K562 (cell line): ENCODE measurements around the gene ZNF280D. TPM values are rescaled to one million over a fixed set of nuclear protein-coding genes. Genes with fewer than 3 reads are reported as not detected.

Experiments
- ATAC-seq: fragments of 200-7000 bp; cut with Tn5 transposase; 3 replicates; pipeline ENCODE4 v1.9.1; 2020; ENCODE audit warnings: moderate library complexity
- BruUV-seq: library from RNA; stranded (reverse); fragments of 400-500 nt; replicated peaks from 2 replicates; lab custom pipeline; 2021; lab: Mats Ljungman, UMichigan
- CTCF ChIA-PET: fragments of 300-600 bp; formaldehyde crosslinking; extraction: SDS; loops from one replicate; lab custom pipeline; 2021; ENCODE audit warnings: low intra/inter-chr PET ratio; lab: Yijun Ruan, JAX
- POLR2A ChIA-PET: fragments of 300-600, 350-650 bp; sonication (Branson Sonifier 250); formaldehyde crosslinking; extraction: SDS; loops from one replicate; lab custom pipeline; 2021; ENCODE audit warnings: antibody characterized with exemption, inconsistent platforms; lab: Yijun Ruan, JAX
- DNase-seq, 4 experiments: peaks; one replicate each; pipeline versions ENCODE4 v3.0.0 to v3.0.0-alpha.2; 2011 to 2018; ENCODE audit warnings: low spot score in 3 of 4, mixed read lengths in 3 of 4; ENCODE audit errors: extremely low read depth in 1 of 4
- FAIRE-seq: peaks from 2 replicates; lab custom pipeline; 2011; peaks lifted over from hg19 to GRCh38; lab: Jason Lieb, UNC
- H2AFZ ChIP-seq: 2 replicates; pipeline ENCODE4 v1.6.0; 2011; ENCODE audit warnings: low read depth, low read length, control low read depth, inconsistent platforms
- H3K27ac ChIP-seq: fragments of 200-600 bp; 3 replicates; pipeline ENCODE4 v1.8.0; 2011; ENCODE audit warnings: low read depth, mild to moderate bottlenecking, control low read depth, inconsistent platforms, low read length, moderate library complexity, mixed read lengths; ENCODE audit errors: extremely low read depth
- H3K27me3 ChIP-seq, 2 experiments: fragments of 300-600 bp in 1 of 2; 2 replicates in 1 of 2; 3 replicates in 1 of 2; pipeline versions ENCODE4 v1.6.0 to v1.8.0; 2011; ENCODE audit warnings: inconsistent platforms in 2 of 2, low read length in 2 of 2, mild to moderate bottlenecking in 1 of 2, mixed read lengths in 1 of 2, moderate library complexity in 1 of 2; ENCODE audit not compliant: control insufficient read depth in 2 of 2, insufficient read depth in 2 of 2
- H3K36me3 ChIP-seq: fragments of 300-600 bp; 3 replicates; pipeline ENCODE4 v1.8.0; 2011; ENCODE audit warnings: mild to moderate bottlenecking, low read length, inconsistent platforms; ENCODE audit not compliant: control insufficient read depth, insufficient read depth
- H3K4me1 ChIP-seq, 2 experiments: fragments of 200-600 bp in 1 of 2; replicated peaks in 1 of 2; 2 replicates in 1 of 2; 3 replicates in 1 of 2; pipeline versions ENCODE4 v1.5.1 to v1.8.0; 2011; ENCODE audit warnings: inconsistent platforms in 2 of 2, low read length in 2 of 2, mild to moderate bottlenecking in 1 of 2, mixed read lengths in 1 of 2, moderate library complexity in 1 of 2; ENCODE audit not compliant: control insufficient read depth in 2 of 2, insufficient read depth in 2 of 2
- H3K4me2 ChIP-seq: 2 replicates; pipeline ENCODE4 v1.6.1; 2011; ENCODE audit warnings: low read length, control low read depth, inconsistent platforms, mixed read lengths; ENCODE audit not compliant: insufficient read depth
- H3K4me3 ChIP-seq: fragments of 200-600 bp; sonication (generic), shearing (Covaris generic); 2 replicates; pipeline ENCODE4 v1.5.1; 2016; ENCODE audit warnings: control low read depth, inconsistent platforms
- H3K79me2 ChIP-seq: fragments of 200-600 bp; 3 replicates; pipeline ENCODE4 v1.8.0; 2011; ENCODE audit warnings: low read length, inconsistent platforms; ENCODE audit not compliant: control insufficient read depth, insufficient read depth
- H3K9ac ChIP-seq, 2 experiments: 2 replicates each; pipeline versions ENCODE4 v1.6.0 to v1.6.1; 2011; ENCODE audit warnings: low read depth in 2 of 2, low read length in 2 of 2, control low read depth in 1 of 2, inconsistent platforms in 1 of 2, mild to moderate bottlenecking in 1 of 2, mixed read lengths in 1 of 2; ENCODE audit not compliant: insufficient read depth in 1 of 2
- H3K9me1 ChIP-seq: one replicate; pipeline ENCODE4 v1.6.0; 2011; ENCODE audit warnings: inconsistent platforms, mild to moderate bottlenecking, low read length, moderate library complexity; ENCODE audit not compliant: control insufficient read depth, insufficient read depth
- H3K9me3 ChIP-seq: replicated peaks from 2 replicates; pipeline ENCODE4 v1.5.1; 2011; ENCODE audit warnings: low read depth, low read length, inconsistent platforms; ENCODE audit not compliant: control insufficient read depth, insufficient read depth
- H4K20me1 ChIP-seq: replicated peaks from 2 replicates; pipeline ENCODE4 v1.6.1; 2011; ENCODE audit warnings: low read length, inconsistent platforms, mixed read lengths; ENCODE audit not compliant: control insufficient read depth, insufficient read depth
- CCNT2 ChIP-seq: IDR thresholded peaks from 2 replicates; pipeline ENCODE4 v1.6.1; 2011; ENCODE audit warnings: borderline replicate concordance, low read depth, mild to moderate bottlenecking, moderate library complexity, mixed read lengths, low read length; ENCODE audit not compliant: insufficient read length; ENCODE audit errors: extremely low read depth
- MEF2A ChIP-seq: IDR thresholded peaks from 2 replicates; pipeline ENCODE4 v1.6.1; 2011; ENCODE audit warnings: low read depth, mild to moderate bottlenecking, low read length, moderate library complexity; ENCODE audit not compliant: control insufficient read depth
- RAD51 ChIP-seq: fragments of 450-650 bp; IDR thresholded peaks from 2 replicates; pipeline ENCODE4 v1.7.1; 2016; ENCODE audit warnings: low read depth, mild to moderate bottlenecking, borderline replicate concordance
- ZC3H8 ChIP-seq: fragments of 450-650 bp; IDR thresholded peaks from 2 replicates; pipeline ENCODE4 v1.6.1; 2017
- ZKSCAN1 ChIP-seq: fragments of 150-350 bp; IDR thresholded peaks from 2 replicates; pipeline ENCODE4 v1.6.1; 2016; ENCODE audit warnings: low read depth, low read length
- ZNF384 ChIP-seq: IDR thresholded peaks from 2 replicates; pipeline ENCODE4 v1.6.1; 2012; ENCODE audit warnings: low read depth, low read length, improper control_type of control experiment
- ZNF561 ChIP-seq: fragments of 450-650 bp; formaldehyde crosslinking; conservative IDR thresholded peaks from 2 replicates; pipeline ENCODE4 v1.4.0; 2020; ENCODE audit warnings: mild to moderate bottlenecking, moderate library complexity
- in situ Hi-C: fragments of 300-500 bp; cut with MboI; formaldehyde crosslinking; loops from 4 replicates; pipeline ENCODE4 v1.15.0; 2018; ENCODE audit warnings: inconsistent platforms, mixed read lengths
- intact Hi-C: fragments of 100-400 bp; cut with micrococcal nuclease; formaldehyde crosslinking; loops from 2 replicates; pipeline ENCODE4 v1.14.2; 2022
- polyA plus RNA-seq, 8 experiments: library from polyadenylated mRNA; depleted of rRNA in 4 of 8; stranded (reverse) in 5 of 8; unstranded in 3 of 8; fragments of >200 nt; fragmentation: Nextera tagmentation in 2 of 8; fragmentation: Illumina TruSeq in 1 of 8; extraction: Ambion mirVana in 2 of 8; extraction: Trizol in 1 of 8; gene quantifications; 2 replicates each; pipeline versions ENCODE4 v1.2.1 to v1.2.3, GENCODE V29; 2011 to 2014; ENCODE audit warnings: inconsistent platforms in 1 of 8, missing spikeins in 1 of 8
- total RNA-seq, 7 experiments: library from RNA; depleted of rRNA in 6 of 7; stranded (reverse); fragments of >200 nt in 6 of 7; fragmentation: Illumina TruSeq in 2 of 7; extraction: Trizol in 2 of 7; gene quantifications; 2 replicates each; pipeline versions ENCODE4 v1.2.1 to v1.2.3, GENCODE V29; 2011 to 2021; ENCODE audit warnings: low replicate concordance in 1 of 7
- TF ChIP-seq, protein P1 (sequence below): fragments of 200-800 bp; sonication (Bioruptor generic); IDR thresholded peaks from 2 replicates; pipeline ENCODE4 v1.6.1; 2017; ENCODE audit warnings: missing genetic modification characterization, missing compliant biosample characterization
- TF ChIP-seq, protein P2 (sequence below): fragments of 450-650 bp; IDR thresholded peaks from 2 replicates; pipeline ENCODE4 v1.6.1; 2018; ENCODE audit not compliant: partially characterized antibody
- TF ChIP-seq, protein P3 (sequence below): fragments of 450-650 bp; IDR thresholded peaks from 2 replicates; pipeline ENCODE4 v1.7.1; 2018; ENCODE audit warnings: mild to moderate bottlenecking, low read depth; ENCODE audit not compliant: partially characterized antibody

ZNF280D gene
- total and polyA plus RNA-seq, 9 of the 15 experiments (the other 6 are each of a cell fraction or from before 2014, with no cell fraction given): 8.3 to 21.8 (median 18.4) TPM

DNA sequence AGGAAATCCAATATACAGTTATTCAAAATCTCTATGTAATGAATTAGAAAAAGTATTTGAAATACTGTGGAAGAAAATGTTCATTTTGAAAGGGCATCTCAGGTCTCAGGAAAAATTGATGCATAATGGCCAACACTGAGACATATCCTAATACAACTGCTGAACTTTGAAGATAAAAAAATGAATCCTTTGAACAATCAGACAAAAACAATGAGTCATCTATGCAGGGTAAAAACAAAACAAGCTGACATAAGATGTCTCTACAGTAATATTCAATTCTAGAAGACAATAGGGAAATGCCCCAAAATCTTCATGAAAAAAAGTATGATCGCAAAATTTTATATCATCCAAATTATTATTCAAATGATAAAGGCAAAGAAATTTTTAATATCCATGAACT lies 34.0 kb upstream of the ZNF280D start (continued):
- TF ChIP-seq, protein P1, sequence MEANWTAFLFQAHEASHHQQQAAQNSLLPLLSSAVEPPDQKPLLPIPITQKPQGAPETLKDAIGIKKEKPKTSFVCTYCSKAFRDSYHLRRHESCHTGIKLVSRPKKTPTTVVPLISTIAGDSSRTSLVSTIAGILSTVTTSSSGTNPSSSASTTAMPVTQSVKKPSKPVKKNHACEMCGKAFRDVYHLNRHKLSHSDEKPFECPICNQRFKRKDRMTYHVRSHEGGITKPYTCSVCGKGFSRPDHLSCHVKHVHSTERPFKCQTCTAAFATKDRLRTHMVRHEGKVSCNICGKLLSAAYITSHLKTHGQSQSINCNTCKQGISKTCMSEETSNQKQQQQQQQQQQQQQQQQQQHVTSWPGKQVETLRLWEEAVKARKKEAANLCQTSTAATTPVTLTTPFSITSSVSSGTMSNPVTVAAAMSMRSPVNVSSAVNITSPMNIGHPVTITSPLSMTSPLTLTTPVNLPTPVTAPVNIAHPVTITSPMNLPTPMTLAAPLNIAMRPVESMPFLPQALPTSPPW (CRISPR knock-in tag): no peak
- TF ChIP-seq ZNF384: 0 out of 2 replicates have a peak, but pooled peaks have one; percentile 28

DNA sequence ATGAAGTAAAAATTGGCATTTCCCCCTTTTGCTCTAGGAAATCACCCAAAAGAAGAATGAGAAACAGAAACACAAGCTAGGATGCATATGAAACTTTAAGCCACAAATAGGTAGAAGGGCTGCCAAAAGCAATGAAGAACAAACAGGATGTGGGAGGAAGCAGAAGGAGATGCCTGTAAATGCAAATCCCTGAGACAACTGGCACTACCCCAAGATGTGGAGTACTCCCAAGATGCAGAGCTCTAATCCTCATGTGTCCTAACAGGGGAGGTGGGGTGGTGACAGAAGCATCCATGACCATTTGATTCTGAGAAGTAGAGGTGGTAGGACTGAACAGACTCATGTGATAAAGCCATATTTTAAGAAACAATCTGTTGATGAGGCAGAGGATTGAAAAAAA lies 31.9 kb upstream of the ZNF280D start:
- Histone ChIP-seq H3K36me3 (no peaks in the 10 kb centered on the region), H3K9ac (no peak overlapping the region), H2AFZ (peak overlapping the region; percentile 11; the same call in 1 of the 2 replicates), H3K9me1 (no peaks in the 10 kb centered on the region), H3K9me3 (no peaks in the 10 kb centered on the region), H4K20me1 (no peaks in the 10 kb centered on the region), H3K27ac (no peak overlapping the region), H3K79me2 (no peaks in the 10 kb centered on the region), H3K4me3 (no peak overlapping the region), H3K27me3 (no peaks in the 10 kb centered on the region), H3K4me1 (no peaks in the 10 kb centered on the region; a peak in 1 of 5 replicates), H3K4me2 (no peak overlapping the region)
- DNase-seq (no peak), ATAC-seq (no peak), FAIRE-seq (no peak)
- TF ChIP-seq, protein P2, sequence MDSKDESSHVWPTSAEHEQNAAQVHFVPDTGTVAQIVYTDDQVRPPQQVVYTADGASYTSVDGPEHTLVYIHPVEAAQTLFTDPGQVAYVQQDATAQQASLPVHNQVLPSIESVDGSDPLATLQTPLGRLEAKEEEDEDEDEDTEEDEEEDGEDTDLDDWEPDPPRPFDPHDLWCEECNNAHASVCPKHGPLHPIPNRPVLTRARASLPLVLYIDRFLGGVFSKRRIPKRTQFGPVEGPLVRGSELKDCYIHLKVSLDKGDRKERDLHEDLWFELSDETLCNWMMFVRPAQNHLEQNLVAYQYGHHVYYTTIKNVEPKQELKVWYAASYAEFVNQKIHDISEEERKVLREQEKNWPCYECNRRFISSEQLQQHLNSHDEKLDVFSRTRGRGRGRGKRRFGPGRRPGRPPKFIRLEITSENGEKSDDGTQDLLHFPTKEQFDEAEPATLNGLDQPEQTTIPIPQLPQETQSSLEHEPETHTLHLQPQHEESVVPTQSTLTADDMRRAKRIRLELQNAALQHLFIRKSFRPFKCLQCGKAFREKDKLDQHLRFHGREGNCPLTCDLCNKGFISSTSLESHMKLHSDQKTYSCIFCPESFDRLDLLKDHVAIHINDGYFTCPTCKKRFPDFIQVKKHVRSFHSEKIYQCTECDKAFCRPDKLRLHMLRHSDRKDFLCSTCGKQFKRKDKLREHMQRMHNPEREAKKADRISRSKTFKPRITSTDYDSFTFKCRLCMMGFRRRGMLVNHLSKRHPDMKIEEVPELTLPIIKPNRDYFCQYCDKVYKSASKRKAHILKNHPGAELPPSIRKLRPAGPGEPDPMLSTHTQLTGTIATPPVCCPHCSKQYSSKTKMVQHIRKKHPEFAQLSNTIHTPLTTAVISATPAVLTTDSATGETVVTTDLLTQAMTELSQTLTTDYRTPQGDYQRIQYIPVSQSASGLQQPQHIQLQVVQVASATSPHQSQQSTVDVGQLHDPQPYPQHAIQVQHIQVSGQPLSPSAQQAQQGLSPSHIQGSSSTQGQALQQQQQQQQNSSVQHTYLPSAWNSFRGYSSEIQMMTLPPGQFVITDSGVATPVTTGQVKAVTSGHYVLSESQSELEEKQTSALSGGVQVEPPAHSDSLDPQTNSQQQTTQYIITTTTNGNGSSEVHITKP: no peak
- TF ChIP-seq, protein P3, sequence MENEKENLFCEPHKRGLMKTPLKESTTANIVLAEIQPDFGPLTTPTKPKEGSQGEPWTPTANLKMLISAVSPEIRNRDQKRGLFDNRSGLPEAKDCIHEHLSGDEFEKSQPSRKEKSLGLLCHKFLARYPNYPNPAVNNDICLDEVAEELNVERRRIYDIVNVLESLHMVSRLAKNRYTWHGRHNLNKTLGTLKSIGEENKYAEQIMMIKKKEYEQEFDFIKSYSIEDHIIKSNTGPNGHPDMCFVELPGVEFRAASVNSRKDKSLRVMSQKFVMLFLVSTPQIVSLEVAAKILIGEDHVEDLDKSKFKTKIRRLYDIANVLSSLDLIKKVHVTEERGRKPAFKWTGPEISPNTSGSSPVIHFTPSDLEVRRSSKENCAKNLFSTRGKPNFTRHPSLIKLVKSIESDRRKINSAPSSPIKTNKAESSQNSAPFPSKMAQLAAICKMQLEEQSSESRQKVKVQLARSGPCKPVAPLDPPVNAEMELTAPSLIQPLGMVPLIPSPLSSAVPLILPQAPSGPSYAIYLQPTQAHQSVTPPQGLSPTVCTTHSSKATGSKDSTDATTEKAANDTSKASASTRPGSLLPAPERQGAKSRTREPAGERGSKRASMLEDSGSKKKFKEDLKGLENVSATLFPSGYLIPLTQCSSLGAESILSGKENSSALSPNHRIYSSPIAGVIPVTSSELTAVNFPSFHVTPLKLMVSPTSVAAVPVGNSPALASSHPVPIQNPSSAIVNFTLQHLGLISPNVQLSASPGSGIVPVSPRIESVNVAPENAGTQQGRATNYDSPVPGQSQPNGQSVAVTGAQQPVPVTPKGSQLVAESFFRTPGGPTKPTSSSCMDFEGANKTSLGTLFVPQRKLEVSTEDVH: no peak
- no peak for TF ChIP-seq MEF2A
- no peak for TF ChIP-seq ZNF561 (CRISPR knock-in tag)
- TF ChIP-seq ZC3H8: no peak
- TF ChIP-seq RAD51: no peak
- TF ChIP-seq ZKSCAN1: no peak
- TF ChIP-seq CCNT2: no peak
- BruUV-seq: no TSS peak
- in situ Hi-C loops: no loop called here
- ChIA-PET CTCF (no interaction called here), POLR2A (no interaction called here)
- intact Hi-C loops: no loop called here
